HCT116 (cell line): ENCODE results near the gene APC2. TPM values are rescaled to one million over a fixed set of nuclear protein-coding genes. Genes with fewer than 3 reads are reported as not detected.

Experiments
- ATAC-seq: fragments of 200-7000 bp; cut with Tn5 transposase; 2 replicates; pipeline ENCODE4 v1.9.1; 2020; ENCODE audit warnings: mild to moderate bottlenecking, moderate library complexity
- BruUV-seq: library from RNA; stranded (reverse); fragments of 400-500 nt; replicated peaks from 2 replicates; lab custom pipeline; 2021; lab: Mats Ljungman, UMichigan
- CTCF ChIA-PET: fragments of 300-600 bp; sonication (Branson Sonifier 250); formaldehyde crosslinking; loops from one replicate; lab custom pipeline; 2021; ENCODE audit warnings: antibody characterized with exemption; lab: Charles Lee
- POLR2A ChIA-PET: fragments of 300-600, 350-600 bp; sonication (Branson Sonifier 250); formaldehyde crosslinking; loops from one replicate; lab custom pipeline; 2021; ENCODE audit warnings: antibody characterized with exemption; lab: Charles Lee
- RAD21 ChIA-PET, 2 experiments: fragments of 300-600 bp; sonication (Branson Sonifier 250); formaldehyde crosslinking; loops; one replicate each; lab custom pipeline; 2023; ENCODE audit warnings: low total read pairs in 2 of 2; ENCODE audit not compliant: uncharacterized antibody in 2 of 2, unreplicated experiment in 2 of 2, low non-redundant PET in 1 of 2; lab: Charles Lee
- DNase-seq: peaks from one replicate; pipeline ENCODE4 v3.0.0-alpha.2; 2010; ENCODE audit warnings: low read depth, low spot score
- H2AFZ ChIP-seq: fragments of 200-600 bp; shearing (Covaris generic), sonication (generic); 2 replicates; pipeline ENCODE4 v1.6.1; 2017; ENCODE audit warnings: low read depth, mixed run types, mixed read lengths, antibody characterized with exemption, low read length; ENCODE audit not compliant: poor library complexity, severe bottlenecking
- H3K27ac ChIP-seq: 2 replicates; pipeline ENCODE4 v1.5.1; 2012; ENCODE audit warnings: low read depth, low read length
- H3K27me3 ChIP-seq: fragments of 200-600 bp; sonication (generic); 2 replicates; pipeline ENCODE4 v1.6.1; 2016; ENCODE audit warnings: mixed run types, low read length, mixed read lengths; ENCODE audit not compliant: insufficient read depth
- H3K36me3 ChIP-seq, 2 experiments: fragments of 200-500 bp in 1 of 2; fragments of 200-600 bp in 1 of 2; sonication (Bioruptor generic) in 1 of 2; sonication (generic) in 1 of 2; 2 replicates each; pipeline versions ENCODE4 v1.5.1 to v1.6.1; 2014 to 2016; ENCODE audit warnings: low read length in 2 of 2, inconsistent platforms in 1 of 2, mixed read lengths in 1 of 2, mixed run types in 1 of 2; ENCODE audit not compliant: insufficient read depth in 2 of 2, control insufficient read depth in 1 of 2
- H3K4me1 ChIP-seq, 2 experiments: fragments of 200-600 bp in 1 of 2; sonication (generic) in 1 of 2; 2 replicates each; pipeline versions ENCODE4 v1.5.1 to v1.6.1; 2012 to 2017; ENCODE audit warnings: low read length in 2 of 2, inconsistent platforms in 1 of 2, mild to moderate bottlenecking in 1 of 2, mixed read lengths in 1 of 2, mixed run types in 1 of 2, moderate library complexity in 1 of 2; ENCODE audit not compliant: insufficient read depth in 2 of 2, control insufficient read depth in 1 of 2
- H3K4me2 ChIP-seq: fragments of 200-600 bp; sonication (generic); 2 replicates; pipeline ENCODE4 v1.6.1; 2017; ENCODE audit warnings: mixed run types, low read length, mixed read lengths
- H3K4me3 ChIP-seq, 2 experiments: fragments of 200-600 bp in 1 of 2; sonication (generic) in 1 of 2; replicated peaks in 1 of 2; 2 replicates each; pipeline ENCODE4 v1.5.1; 2011 to 2016; ENCODE audit warnings: low read length in 2 of 2, control low read depth in 1 of 2, low read depth in 1 of 2, mild to moderate bottlenecking in 1 of 2, mixed read lengths in 1 of 2, mixed run types in 1 of 2
- H3K79me2 ChIP-seq: fragments of 200-600 bp; sonication (generic); 2 replicates; pipeline ENCODE4 v1.6.1; 2017; ENCODE audit warnings: mild to moderate bottlenecking, mixed run types, low read length, moderate library complexity, mixed read lengths; ENCODE audit not compliant: insufficient read depth
- H3K9ac ChIP-seq: fragments of 200-600 bp; sonication (generic); 2 replicates; pipeline ENCODE4 v1.6.1; 2016; ENCODE audit warnings: low read length, mixed read lengths
- H3K9me2 ChIP-seq: fragments of 200-600 bp; sonication (generic), shearing (Covaris generic); 2 replicates; pipeline ENCODE4 v1.6.1; 2017; ENCODE audit warnings: mixed run types, mild to moderate bottlenecking, moderate library complexity; ENCODE audit not compliant: insufficient read depth
- H3K9me3 ChIP-seq, 2 experiments: fragments of 200-500 bp in 1 of 2; fragments of 200-600 bp in 1 of 2; sonication (Bioruptor generic) in 1 of 2; sonication (generic) in 1 of 2; 2 replicates each; pipeline ENCODE4 v1.6.1; 2014 to 2017; ENCODE audit warnings: low read length in 2 of 2, mixed read lengths in 2 of 2, inconsistent platforms in 1 of 2, low read depth in 1 of 2, mild to moderate bottlenecking in 1 of 2, mixed run types in 1 of 2, moderate library complexity in 1 of 2; ENCODE audit not compliant: control insufficient read depth in 1 of 2, insufficient read depth in 1 of 2
- H4K20me1 ChIP-seq: fragments of 200-600 bp; sonication (generic), shearing (Covaris generic); 2 replicates; pipeline ENCODE4 v1.6.1; 2017; ENCODE audit warnings: mixed run types, mild to moderate bottlenecking, moderate library complexity; ENCODE audit not compliant: insufficient read depth
- CBX3 ChIP-seq: IDR thresholded peaks from 2 replicates; pipeline ENCODE4 v1.6.1; 2012; ENCODE audit warnings: low read depth
- CEBPB ChIP-seq: IDR thresholded peaks from 2 replicates; pipeline ENCODE4 v1.6.1; 2012; ENCODE audit warnings: low read depth
- JUND ChIP-seq: IDR thresholded peaks from 2 replicates; pipeline ENCODE4 v1.6.1; 2012
- MAX ChIP-seq: IDR thresholded peaks from 2 replicates; pipeline ENCODE4 v1.6.1; 2012
- REST ChIP-seq: IDR thresholded peaks from 2 replicates; pipeline ENCODE4 v1.6.1; 2012; ENCODE audit warnings: low read depth
- YY1 ChIP-seq: IDR thresholded peaks from 2 replicates; pipeline ENCODE4 v1.6.1; 2011; ENCODE audit warnings: low read length, low read depth, moderate library complexity, mild to moderate bottlenecking; ENCODE audit not compliant: insufficient replicate concordance; ENCODE audit errors: extremely low read depth
- ZBTB33 ChIP-seq: IDR thresholded peaks from 2 replicates; pipeline ENCODE4 v1.6.1; 2011; ENCODE audit warnings: mild to moderate bottlenecking, low read length, moderate library complexity; ENCODE audit not compliant: insufficient replicate concordance; ENCODE audit errors: extremely low read depth
- ZFX ChIP-seq: fragments of 450-650 bp; IDR thresholded peaks from 2 replicates; pipeline ENCODE4 v1.6.1; 2017
- intact Hi-C: fragments of 100-400 bp; cut with micrococcal nuclease; formaldehyde crosslinking; loops from 2 replicates; pipeline ENCODE4 v1.10.0; 2022
- total RNA-seq: library from RNA; stranded (reverse); gene quantifications from one replicate; pipeline ENCODE4 v1.2.1, GENCODE V29; 2021; ENCODE audit not compliant: unreplicated experiment

The APC2 gene
- total RNA-seq, 1 experiment from 2014 or later, result 1.6 TPM

- intact Hi-C loops, result no loop called here
- no TSS peak for BruUV-seq
- Histone ChIP-seq H3K9me2 (no peaks in the 10 kb centered on the region), H3K9ac (no peak overlapping the region), H4K20me1 (no peaks in the 10 kb centered on the region), H2AFZ (no peak overlapping the region), H3K4me1 (peaks cover 14 to 26% of the 10 kb centered on the region in 2 experiments), H3K4me3 (no peak overlapping the region), H3K36me3 (no peaks in the 10 kb centered on the region), H3K27ac (no peak overlapping the region; the same call in 1 of the 2 replicates), H3K27me3 (no peaks in the 10 kb centered on the region), H3K4me2 (no peak overlapping the region), H3K9me3 (no peaks in the 10 kb centered on the region), H3K79me2 (peaks cover 7% of the 10 kb centered on the region; the same call in 1 of the 2 replicates)
- DNase-seq, result no peak
- CTCF ChIA-PET, result no interaction called here
- POLR2A ChIA-PET, result no interaction called here
- TF ChIP-seq JUND (no peak), ZBTB33 (no peak), MAX (no peak), REST (no peak), CEBPB (no peak), CBX3 (no peak), ZFX (no peak), YY1 (no peak)
- RAD21 ChIA-PET, result no interaction called here
- no peak for ATAC-seq
These were observed 37.8 kb downstream of the APC2 start for GRCh38 chr19:1487576-1488281.
